WTC11 (cell line): Measurements from ENCODE around the gene GNS. TPM values are rescaled to one million over a fixed set of nuclear protein-coding genes. Genes with fewer than 3 reads are reported as not detected.
A peak's percentile ranks its signal among the peaks of the same experiment; 100 is the strongest.

Source experiments
- ATAC-seq: fragments of 200-7000 bp; cut with Tn5 transposase; 2 replicates; pipeline ENCODE4 v1.10.0; 2021; ENCODE audit warnings: mild to moderate bottlenecking, moderate library complexity
- CTCF ChIA-PET: fragments of 300-600 bp; sonication (Branson Sonifier 250); formaldehyde crosslinking; loops from one replicate; lab custom pipeline; 2021; ENCODE audit warnings: antibody characterized with exemption; lab: Charles Lee
- POLR2A ChIA-PET: fragments of 350-600 bp; sonication (Branson Sonifier 250); formaldehyde crosslinking; loops from one replicate; lab custom pipeline; 2021; ENCODE audit warnings: antibody characterized with exemption; lab: Charles Lee
- DNase-seq: peaks from one replicate; pipeline ENCODE4 v3.0.0; 2021; ENCODE audit warnings: low spot score
- H3K27ac Mint-ChIP-seq: 2 replicates; pipeline ENCODE4 v1.8.0; 2021; ENCODE audit warnings: mixed read lengths
- H3K27me3 Mint-ChIP-seq: 2 replicates; pipeline ENCODE4 v1.8.0; 2021; ENCODE audit warnings: low read depth, mild to moderate bottlenecking, moderate library complexity, mixed read lengths
- H3K36me3 Mint-ChIP-seq: 2 replicates; pipeline ENCODE4 v1.8.0; 2021; ENCODE audit warnings: mixed read lengths
- H3K4me1 Mint-ChIP-seq: 2 replicates; pipeline ENCODE4 v1.8.0; 2022; ENCODE audit warnings: mixed read lengths
- H3K4me3 Mint-ChIP-seq: 2 replicates; pipeline ENCODE4 v1.8.0; 2021; ENCODE audit warnings: mild to moderate bottlenecking, moderate library complexity, mixed read lengths
- H3K9me3 Mint-ChIP-seq: 2 replicates; pipeline ENCODE4 v1.8.0; 2021; ENCODE audit warnings: mixed read lengths
- CBFB ChIP-seq: sonication (generic); formaldehyde crosslinking; IDR thresholded peaks from 2 replicates; pipeline ENCODE4 v1.8.1; 2022; ENCODE audit warnings: mild to moderate bottlenecking, low read depth, missing genetic modification reagents
- CREB1 ChIP-seq: sonication (generic); formaldehyde crosslinking; IDR thresholded peaks from 2 replicates; pipeline ENCODE4 v1.8.0; 2023; ENCODE audit warnings: mild to moderate bottlenecking, missing genetic modification reagents
- ELF4 ChIP-seq: sonication (generic); formaldehyde crosslinking; IDR thresholded peaks from 2 replicates; pipeline ENCODE4 v1.8.1; 2022; ENCODE audit warnings: low read depth, mild to moderate bottlenecking, moderate library complexity, missing genetic modification reagents
- ETV6 ChIP-seq: sonication (generic); formaldehyde crosslinking; IDR thresholded peaks from 2 replicates; pipeline ENCODE4 v1.8.1; 2022; ENCODE audit warnings: mild to moderate bottlenecking, missing genetic modification reagents
- GRHL2 ChIP-seq: fragments of 250-450 bp; sonication (Bioruptor Pico); IDR thresholded peaks from 2 replicates; pipeline ENCODE4 v1.8.0; 2022; ENCODE audit warnings: mild to moderate bottlenecking, moderate library complexity; ENCODE audit not compliant: insufficient replicate concordance, severe bottlenecking
- HMGA2 ChIP-seq: fragments of 250-450 bp; sonication (Bioruptor Pico); IDR thresholded peaks from 2 replicates; pipeline ENCODE4 v1.4.0; 2021; ENCODE audit warnings: mild to moderate bottlenecking, moderate library complexity
- NFE2L1 ChIP-seq: sonication (generic); formaldehyde crosslinking; IDR thresholded peaks from 2 replicates; pipeline ENCODE4 v1.8.1; 2023; ENCODE audit warnings: missing genetic modification reagents
- NFYB ChIP-seq: sonication (generic); formaldehyde crosslinking; conservative IDR thresholded peaks from 2 replicates; pipeline ENCODE4 v1.8.0; 2022; ENCODE audit warnings: low read depth, missing genetic modification reagents
- NR2C2 ChIP-seq: sonication (generic); formaldehyde crosslinking; IDR thresholded peaks from 2 replicates; pipeline ENCODE4 v1.8.0; 2022; ENCODE audit warnings: mild to moderate bottlenecking, missing genetic modification reagents
- SMAD4 ChIP-seq: sonication (generic); formaldehyde crosslinking; IDR thresholded peaks from 2 replicates; pipeline ENCODE4 v1.8.0; 2022; ENCODE audit warnings: mild to moderate bottlenecking, missing genetic modification reagents
- SP1 ChIP-seq: sonication (generic); formaldehyde crosslinking; conservative IDR thresholded peaks from 2 replicates; pipeline ENCODE4 v1.8.1; 2022; ENCODE audit warnings: missing genetic modification reagents
- ZBTB21 ChIP-seq: sonication (generic); formaldehyde crosslinking; IDR thresholded peaks from 2 replicates; pipeline ENCODE4 v1.8.1; 2023; ENCODE audit warnings: mild to moderate bottlenecking, missing genetic modification reagents, borderline replicate concordance
- ZNF121 ChIP-seq: sonication (generic); formaldehyde crosslinking; IDR thresholded peaks from 2 replicates; pipeline ENCODE4 v1.8.0; 2023; ENCODE audit warnings: missing genetic modification reagents
- ZNF396 ChIP-seq: fragments of 250-450 bp; sonication (Bioruptor Pico); IDR thresholded peaks from 2 replicates; pipeline ENCODE4 v1.8.0; 2021; ENCODE audit warnings: mild to moderate bottlenecking, moderate library complexity, borderline replicate concordance
- total RNA-seq: library from RNA; stranded (reverse); gene quantifications from 3 replicates; pipeline ENCODE4 v1.2.3, GENCODE V29; 2021
- TF ChIP-seq, protein P1 (sequence below): sonication (generic); formaldehyde crosslinking; IDR thresholded peaks from 2 replicates; pipeline ENCODE4 v1.8.0; 2022; ENCODE audit warnings: mild to moderate bottlenecking, missing genetic modification reagents
- TF ChIP-seq, protein P2 (sequence below): fragments of 250-450 bp; sonication (Bioruptor Pico); IDR thresholded peaks from 2 replicates; pipeline ENCODE4 v1.8.0; 2021; ENCODE audit warnings: mild to moderate bottlenecking
- TF ChIP-seq, protein P3 (sequence below): sonication (generic); formaldehyde crosslinking; IDR thresholded peaks from 2 replicates; pipeline ENCODE4 v1.8.1; 2022; ENCODE audit warnings: low read depth, mild to moderate bottlenecking, moderate library complexity, missing genetic modification reagents, borderline replicate concordance

The GNS gene
- total RNA-seq, 1 experiment from 2014 or later, result 24.7 TPM

DNA sequence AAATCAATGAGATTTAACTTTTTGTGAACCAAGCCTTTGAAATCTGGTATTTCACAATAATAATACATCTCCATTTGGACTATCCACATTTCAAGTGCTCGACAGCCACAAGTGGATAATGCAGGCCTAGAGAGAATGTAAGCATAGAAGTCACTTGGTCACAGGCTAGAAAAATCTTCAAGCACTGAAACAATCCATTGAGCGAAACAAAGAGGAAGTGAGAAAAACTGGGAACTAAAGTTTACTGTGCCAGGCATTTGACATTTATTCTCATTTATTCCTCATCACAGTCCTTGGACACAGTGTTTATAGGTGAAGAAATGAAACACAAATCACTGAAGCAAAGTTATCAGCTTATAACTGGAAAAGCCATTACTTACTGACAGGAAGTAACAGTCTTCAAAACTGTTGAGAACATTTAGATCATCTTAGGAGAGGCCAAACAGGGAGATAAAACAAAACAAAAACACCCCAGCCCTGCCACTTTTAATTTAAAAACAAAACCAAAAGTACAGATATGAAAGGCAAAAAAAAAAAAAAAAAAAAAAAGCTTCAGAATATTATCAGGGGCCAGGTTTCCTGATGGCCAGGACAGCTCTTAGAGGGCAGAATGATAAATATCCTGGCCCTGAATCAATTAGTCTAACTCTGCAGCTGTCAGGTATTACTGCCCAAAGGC lies 29.2 kb downstream of the GNS start (continued):
- TF ChIP-seq NFYB (CRISPR knock-in tag), result no peak
- TF ChIP-seq, all 79 proteins: peak for 0

DNA sequence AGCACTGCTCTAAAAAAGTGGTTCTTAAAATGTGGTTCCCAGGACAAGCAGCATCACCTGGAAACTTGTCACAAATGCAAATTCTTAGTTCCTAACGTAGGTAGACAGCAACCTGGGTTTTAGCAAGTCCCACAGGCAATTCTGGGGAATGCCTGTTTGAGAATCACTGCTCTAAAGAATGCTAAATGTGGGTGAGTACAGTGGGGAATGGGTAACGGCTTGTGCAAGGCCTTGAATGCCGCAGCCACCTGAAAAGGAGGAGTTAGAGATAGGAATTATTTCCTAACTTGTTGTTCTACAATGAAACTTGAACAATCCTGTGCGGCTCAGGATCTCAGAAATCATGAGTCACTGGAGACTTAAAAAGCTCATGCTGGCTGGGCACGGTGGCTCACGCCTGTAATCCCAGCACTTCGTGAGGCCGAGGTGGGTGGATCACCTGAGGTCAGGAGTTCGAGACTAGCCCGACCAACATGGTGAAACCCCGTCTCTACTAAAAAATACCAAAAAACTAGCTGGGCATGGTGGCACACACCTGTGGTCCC lies 34.9 kb downstream of the GNS start:
- Mint-ChIP-seq H3K27ac (no peak overlapping the region), H3K27me3 (no peaks in the 10 kb centered on the region), H3K4me1 (no peaks in the 10 kb centered on the region)
- ATAC-seq, result no peak
- no peak for DNase-seq
- POLR2A ChIA-PET, result no interaction called here
- no peak for TF ChIP-seq ZNF121 (CRISPR knock-in tag)
- no peak for TF ChIP-seq CREB1 (CRISPR knock-in tag)
- TF ChIP-seq, protein P1, sequence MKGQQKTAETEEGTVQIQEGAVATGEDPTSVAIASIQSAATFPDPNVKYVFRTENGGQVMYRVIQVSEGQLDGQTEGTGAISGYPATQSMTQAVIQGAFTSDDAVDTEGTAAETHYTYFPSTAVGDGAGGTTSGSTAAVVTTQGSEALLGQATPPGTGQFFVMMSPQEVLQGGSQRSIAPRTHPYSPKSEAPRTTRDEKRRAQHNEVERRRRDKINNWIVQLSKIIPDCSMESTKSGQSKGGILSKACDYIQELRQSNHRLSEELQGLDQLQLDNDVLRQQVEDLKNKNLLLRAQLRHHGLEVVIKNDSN, result no peak
- no peak for TF ChIP-seq NR2C2
- TF ChIP-seq NFE2L1 (CRISPR knock-in tag), result no peak
- TF ChIP-seq GRHL2 (CRISPR knock-in tag), result no peak
- no peak for TF ChIP-seq SP1 (CRISPR knock-in tag)
- no peak for TF ChIP-seq ETV6 (CRISPR knock-in tag)
- TF ChIP-seq ZBTB21 (CRISPR knock-in tag), result no peak
- TF ChIP-seq, protein P2, sequence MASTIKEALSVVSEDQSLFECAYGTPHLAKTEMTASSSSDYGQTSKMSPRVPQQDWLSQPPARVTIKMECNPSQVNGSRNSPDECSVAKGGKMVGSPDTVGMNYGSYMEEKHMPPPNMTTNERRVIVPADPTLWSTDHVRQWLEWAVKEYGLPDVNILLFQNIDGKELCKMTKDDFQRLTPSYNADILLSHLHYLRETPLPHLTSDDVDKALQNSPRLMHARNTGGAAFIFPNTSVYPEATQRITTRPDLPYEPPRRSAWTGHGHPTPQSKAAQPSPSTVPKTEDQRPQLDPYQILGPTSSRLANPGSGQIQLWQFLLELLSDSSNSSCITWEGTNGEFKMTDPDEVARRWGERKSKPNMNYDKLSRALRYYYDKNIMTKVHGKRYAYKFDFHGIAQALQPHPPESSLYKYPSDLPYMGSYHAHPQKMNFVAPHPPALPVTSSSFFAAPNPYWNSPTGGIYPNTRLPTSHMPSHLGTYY (CRISPR knock-in tag), result no peak
- no peak for TF ChIP-seq SMAD4 (CRISPR knock-in tag)
- TF ChIP-seq, protein P3, sequence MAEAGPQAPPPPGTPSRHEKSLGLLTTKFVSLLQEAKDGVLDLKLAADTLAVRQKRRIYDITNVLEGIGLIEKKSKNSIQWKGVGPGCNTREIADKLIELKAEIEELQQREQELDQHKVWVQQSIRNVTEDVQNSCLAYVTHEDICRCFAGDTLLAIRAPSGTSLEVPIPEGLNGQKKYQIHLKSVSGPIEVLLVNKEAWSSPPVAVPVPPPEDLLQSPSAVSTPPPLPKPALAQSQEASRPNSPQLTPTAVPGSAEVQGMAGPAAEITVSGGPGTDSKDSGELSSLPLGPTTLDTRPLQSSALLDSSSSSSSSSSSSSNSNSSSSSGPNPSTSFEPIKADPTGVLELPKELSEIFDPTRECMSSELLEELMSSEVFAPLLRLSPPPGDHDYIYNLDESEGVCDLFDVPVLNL (CRISPR knock-in tag), result no peak
- TF ChIP-seq, all 79 proteins: peak for 0
- CTCF ChIA-PET, result no interaction called here
- H3K36me3 Mint-ChIP-seq, result peaks cover 36% of the 10 kb centered on the region
- no peaks in the 10 kb centered on the region for H3K9me3 Mint-ChIP-seq
- H3K4me3 Mint-ChIP-seq, result no peak overlapping the region

DNA sequence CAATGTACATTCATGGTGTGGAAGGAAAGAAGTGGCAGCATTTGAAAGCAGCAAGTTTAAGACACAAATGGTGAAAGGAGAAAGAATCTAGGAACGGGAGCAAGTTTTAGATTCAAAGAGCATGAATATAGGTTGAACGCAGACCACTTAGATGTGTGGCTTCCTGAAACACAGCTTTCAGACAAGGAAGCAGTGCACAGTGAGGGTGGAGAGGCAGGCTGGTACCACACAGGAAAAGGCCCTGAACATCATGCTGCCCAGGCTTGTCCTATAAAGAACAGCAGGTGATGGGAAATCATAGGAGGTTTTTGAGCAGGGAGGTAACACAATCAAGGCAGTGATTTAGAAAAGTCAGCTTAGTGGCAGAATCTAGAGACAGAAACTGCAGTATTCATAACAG lies 35.6 kb downstream of the GNS start:
- peaks cover 35% of the 10 kb centered on the region for H3K36me3 Mint-ChIP-seq
- ATAC-seq (no peak), DNase-seq (no peak)
- POLR2A ChIA-PET, result no interaction called here
- no peaks in the 10 kb centered on the region for H3K9me3 Mint-ChIP-seq
- peak overlapping the region; percentile 6; the same call in 1 of the 2 replicates for H3K27ac Mint-ChIP-seq
- no peak for TF ChIP-seq GRHL2 (CRISPR knock-in tag)
- H3K27me3 Mint-ChIP-seq, result no peaks in the 10 kb centered on the region
- no peaks in the 10 kb centered on the region for H3K4me1 Mint-ChIP-seq
- H3K4me3 Mint-ChIP-seq, result no peak overlapping the region
- CTCF ChIA-PET, result no interaction called here

DNA sequence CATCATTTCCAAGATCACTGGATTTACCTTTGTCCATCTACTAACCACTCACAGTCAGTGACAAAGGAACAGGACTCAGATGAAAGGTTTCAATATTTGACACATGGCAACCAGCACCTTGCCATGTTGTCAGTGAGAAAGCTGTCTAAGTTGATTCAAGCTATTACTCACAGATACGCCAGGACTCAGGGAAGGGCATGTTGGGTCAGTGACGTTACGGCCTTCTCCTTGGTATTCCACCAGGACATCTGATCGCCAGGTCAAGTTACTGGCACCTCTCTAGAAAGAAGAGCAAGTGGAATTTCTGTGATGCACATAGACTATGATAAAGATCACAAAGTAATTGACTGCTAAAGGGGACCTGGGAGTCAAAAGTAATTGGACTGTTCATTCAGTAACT lies 36.4 kb downstream of the GNS start:
- Mint-ChIP-seq H3K27ac (no peak overlapping the region), H3K4me1 (no peaks in the 10 kb centered on the region), H3K27me3 (no peaks in the 10 kb centered on the region), H3K9me3 (no peaks in the 10 kb centered on the region), H3K36me3 (peaks cover 28% of the 10 kb centered on the region), H3K4me3 (no peak overlapping the region)
- ATAC-seq, result no peak
- DNase-seq, result no peak
- TF ChIP-seq ELF4 (CRISPR knock-in tag) (no peak), CBFB (CRISPR knock-in tag) (no peak)
- ChIA-PET POLR2A (no interaction called here), CTCF (no interaction called here)

DNA sequence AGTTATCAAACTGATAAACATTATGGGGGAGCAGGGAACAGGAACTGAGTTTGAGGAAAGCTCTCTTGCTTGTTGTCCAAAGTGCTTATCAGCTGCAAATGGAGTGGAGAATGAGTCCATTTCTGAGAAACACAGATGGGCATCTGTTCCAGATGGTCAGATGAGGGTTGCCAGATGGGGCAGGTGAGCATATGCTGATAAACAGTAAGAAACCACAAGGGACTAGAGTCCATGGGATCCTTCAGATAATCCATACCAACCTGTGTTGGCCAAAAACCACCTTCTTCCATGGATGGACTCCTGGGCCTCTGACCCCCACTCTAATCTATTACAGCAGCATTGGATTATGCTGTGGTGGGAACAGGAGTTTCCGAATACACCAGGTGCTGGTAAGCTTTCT lies 38.3 kb downstream of the GNS start:
- Mint-ChIP-seq H3K27me3 (no peaks in the 10 kb centered on the region), H3K9me3 (no peaks in the 10 kb centered on the region), H3K4me1 (no peaks in the 10 kb centered on the region), H3K4me3 (no peak overlapping the region), H3K27ac (no peak overlapping the region), H3K36me3 (peaks cover 31% of the 10 kb centered on the region)
- DNase-seq (no peak), ATAC-seq (no peak)
- ChIA-PET POLR2A (no interaction called here), CTCF (no interaction called here)
- TF ChIP-seq HMGA2, result no peak
- no peak for TF ChIP-seq ZNF396 (CRISPR knock-in tag)
